NCI-H69 (cell line): ENCODE measurements around the gene MRPL42.
A peak's percentile ranks its signal among the peaks of the same experiment; 100 is the strongest.
"Not testable (repeated sequence)": the region's sequence is repeated elsewhere in the genome, so short reads cannot be mapped to it uniquely, and the experiment has no call there.

Source experiments
- DNase-seq: peaks from one replicate; lab custom pipeline; 2025; lab: John Stamatoyannopoulos, UW

Gene MRPL42

GRCh38 chr12:93447555-93448290, 19.6 kb upstream of the MRPL42 start:
- no peak for DNase-seq

DNA sequence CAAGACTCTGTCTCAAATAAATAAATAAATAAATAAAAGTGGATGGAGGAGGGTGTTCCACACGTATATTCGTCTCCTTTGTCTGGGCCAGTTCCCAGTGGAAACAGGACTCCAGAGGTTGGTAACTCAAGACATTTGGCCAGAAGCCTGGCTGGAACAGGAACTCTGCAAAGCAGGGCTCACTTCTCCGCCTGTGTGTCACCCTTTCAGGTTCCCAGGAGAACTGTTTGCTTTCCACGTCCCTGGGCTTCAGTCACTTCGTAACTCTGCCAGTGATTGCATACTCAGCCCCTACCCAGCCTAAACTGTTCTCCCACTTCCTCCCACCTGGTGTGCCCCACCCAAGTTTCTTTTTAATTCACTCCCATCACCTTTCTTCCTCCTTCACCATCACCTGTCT, 18.5 kb upstream of the MRPL42 start:
- DNase-seq = no peak

DNA sequence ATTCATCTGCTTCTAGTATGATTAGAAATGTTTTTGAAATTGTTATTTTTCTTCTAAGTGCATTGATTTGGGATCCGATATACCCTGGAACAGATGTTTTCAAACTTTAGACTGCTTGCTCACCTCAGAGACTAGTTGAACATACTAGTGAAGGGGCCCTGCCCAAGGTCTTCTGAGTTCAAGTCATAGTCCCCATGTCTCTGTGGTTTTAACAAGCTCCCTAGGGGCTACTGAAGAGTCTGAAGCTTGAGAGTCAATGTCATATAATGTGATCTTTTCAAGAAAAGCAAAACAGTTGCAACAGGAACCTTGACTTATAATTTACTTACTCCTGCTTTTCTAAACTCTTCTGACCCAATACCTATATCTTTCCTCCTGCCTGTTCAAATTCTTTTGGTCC, 18.0 kb upstream of the MRPL42 start:
- DNase-seq = no peak

GRCh38 chr12:93451423-93452158, 15.7 kb upstream of the MRPL42 start:
- DNase-seq = no peak

DNA sequence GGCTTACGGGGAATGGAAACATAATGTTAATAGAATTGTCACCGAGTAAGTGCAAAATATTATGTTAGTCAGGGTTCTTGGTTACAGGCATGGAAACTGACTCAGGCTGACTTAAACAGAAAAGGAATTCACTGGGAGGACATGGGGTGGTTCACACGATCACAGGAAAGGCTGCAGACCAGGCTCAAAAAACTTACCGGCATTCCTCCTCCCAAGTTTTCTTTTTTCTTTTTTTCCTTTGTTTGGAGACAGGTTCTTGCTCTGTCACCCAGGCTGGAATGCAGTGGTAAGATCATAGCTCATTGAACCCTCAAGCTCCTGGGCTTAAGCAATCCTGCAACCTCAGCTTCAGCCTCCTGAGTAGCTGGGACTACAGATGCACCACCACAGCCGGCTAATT, 13.7 kb upstream of the MRPL42 start:
- no peak for DNase-seq

DNA sequence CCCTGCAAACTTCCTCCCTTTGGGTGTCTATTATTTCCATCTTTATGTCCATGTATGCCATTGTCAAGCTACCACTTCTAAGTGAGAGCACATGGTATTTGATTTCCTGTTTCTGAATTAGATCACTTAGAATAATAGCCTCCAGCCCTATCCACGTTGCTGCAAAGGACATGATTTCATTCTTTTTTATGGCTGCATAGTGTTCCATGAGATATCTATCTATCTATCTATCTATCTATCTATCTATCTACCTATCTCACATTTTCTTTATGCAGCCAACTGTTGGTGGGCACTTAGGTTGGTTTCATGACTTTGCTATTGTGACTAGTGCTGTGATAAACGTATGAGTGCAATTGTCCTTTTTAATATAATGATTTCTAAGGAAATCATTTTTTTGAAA, 11.2 kb upstream of the MRPL42 start:
- DNase-seq = no peak

DNA sequence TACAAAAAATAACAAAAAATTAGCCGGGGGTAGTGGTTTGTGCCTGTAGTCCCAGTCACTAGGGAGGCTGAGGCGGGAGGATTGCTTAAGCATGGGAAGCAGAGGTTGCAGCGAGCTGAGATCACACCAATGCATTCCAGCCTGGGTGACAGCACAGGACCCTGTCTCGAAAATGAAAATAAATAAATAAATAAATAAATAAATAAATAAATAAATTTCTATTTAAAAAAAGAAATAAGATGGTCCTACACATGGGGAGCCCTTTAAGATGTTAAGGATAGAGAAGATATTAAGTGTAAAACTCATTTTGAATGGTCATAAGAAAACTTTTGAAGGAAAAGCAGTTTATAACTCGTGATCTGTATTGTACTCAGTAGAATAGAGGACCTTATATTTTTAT, 8.2 kb upstream of the MRPL42 start:
- no peak for DNase-seq

DNA sequence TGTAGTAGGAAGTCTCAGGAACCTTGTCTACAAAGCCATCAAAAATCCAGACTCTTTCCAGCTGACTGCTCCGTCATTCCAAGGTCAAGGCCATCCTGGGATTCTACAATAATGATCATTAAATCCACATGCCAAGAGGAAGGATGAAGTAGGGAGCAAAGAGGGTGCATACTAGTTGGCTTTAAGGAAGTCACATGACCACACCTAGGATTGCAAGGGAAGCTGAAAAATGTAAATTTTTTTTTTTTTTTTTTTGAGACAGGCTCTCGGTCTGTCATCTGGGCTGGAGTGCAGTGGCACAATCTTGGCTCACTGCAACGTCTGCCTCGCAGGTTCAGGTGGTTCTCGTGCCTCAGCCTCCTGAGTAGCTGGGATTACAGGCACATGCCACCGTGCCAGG, 7.3 kb upstream of the MRPL42 start:
- DNase-seq = no peak

DNA sequence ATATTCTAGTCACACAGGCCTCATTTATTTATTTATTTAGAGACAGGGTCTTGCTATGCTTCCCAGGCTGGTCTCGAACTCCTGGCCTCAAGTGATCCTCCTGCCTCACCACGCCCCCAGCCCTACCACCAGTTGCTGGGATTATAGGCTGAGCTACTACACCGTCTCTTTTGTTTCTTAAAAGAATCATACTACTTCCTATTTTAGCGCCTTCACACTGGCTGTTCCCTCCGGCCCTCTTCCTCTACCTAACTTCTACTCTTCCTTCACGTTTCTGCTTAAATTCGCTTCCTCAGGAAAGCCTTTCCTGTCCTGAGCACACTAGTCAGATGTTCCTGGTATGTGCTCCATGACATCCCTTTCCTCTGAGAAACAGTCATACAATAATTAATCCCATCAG, 6.4 kb upstream of the MRPL42 start:
- no peak for DNase-seq

- no peak for DNase-seq
Observed at GRCh38 chr12:93461503-93461902, 5.8 kb upstream of the MRPL42 start.

GRCh38 chr12:93465841-93466240, 1.5 kb upstream of the MRPL42 start:
- DNase-seq = no peak

DNA sequence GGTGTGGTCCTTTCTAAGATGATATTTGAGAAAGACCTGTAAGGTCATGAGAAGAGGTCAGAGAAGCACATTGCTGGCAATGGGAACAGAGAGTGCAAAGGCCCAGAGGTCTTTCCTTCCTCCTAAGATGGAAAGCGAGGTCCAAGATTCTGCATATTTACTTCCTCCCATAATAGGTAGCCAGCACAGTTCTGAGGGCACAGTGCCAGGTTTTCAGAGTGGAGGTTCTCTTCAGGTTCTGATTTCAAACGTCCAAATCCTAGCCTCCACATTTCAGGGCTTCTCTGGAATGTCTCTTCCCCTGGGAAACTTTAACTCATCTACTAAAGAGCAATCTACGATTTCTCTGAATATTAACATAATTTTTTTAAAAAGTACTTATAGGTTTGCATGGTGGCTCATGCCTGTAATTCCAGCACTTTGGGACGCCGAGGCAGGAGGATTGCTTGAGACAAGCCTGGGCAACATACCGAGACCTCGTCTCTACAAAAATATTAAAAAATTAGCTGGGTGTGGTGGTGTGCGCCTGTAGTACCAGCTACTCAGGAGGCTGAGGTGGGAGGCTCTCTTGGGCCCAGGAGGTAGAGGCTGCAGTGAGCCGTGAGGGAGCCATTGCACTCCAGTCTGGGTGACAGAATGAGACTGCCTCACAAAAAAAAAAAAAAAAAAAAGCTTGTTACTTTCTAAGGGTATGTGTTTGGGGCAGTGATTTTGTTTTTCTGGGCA, 526 bp upstream of the MRPL42 start:
- DNase-seq = no peak

- DNase-seq = peak; percentile 51
Observed at GRCh38 chr12:93468008-93468371, 676 bp downstream of the MRPL42 start.

- DNase-seq = no peak
Observed at GRCh38 chr12:93469386-93469785, 2.1 kb downstream of the MRPL42 start.

DNA sequence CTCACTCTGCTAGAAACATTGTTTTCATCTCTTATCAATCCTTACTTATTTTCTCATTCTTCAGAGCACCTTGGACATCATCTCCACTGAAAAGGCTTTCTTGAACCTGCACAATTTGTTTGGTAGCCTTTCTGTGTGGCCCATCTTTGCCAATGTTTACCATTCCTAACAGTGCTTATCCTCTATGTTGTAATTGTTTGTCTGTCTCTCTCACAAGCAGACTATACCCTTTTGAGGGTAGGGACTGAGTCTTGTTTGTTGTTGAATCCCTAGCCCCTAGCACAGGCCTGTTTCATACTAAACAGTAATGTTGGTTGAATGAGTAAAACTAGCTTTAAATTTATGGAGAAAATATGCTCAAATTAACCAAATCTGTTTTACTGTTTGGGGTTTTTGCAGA, 9.2 kb downstream of the MRPL42 start:
- DNase-seq = no peak

DNA sequence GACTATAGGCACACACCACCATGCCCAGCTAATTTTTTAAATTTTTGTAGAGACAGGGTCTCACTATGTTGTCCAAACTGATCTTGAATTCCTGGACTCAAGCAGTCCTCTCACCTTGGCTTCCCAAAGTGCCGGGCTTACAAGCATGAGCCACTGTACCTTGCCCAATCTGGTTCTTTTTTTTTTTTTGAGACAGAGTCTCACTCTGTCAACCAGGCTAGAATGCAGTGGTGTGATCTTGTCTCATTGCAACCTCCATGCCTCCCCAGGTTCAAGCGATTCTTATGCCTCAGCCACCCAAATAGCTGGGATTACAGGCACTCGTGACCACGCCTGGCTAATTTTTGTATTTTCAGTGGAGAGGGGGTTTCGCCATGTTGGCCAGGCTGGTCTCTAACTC, 15.4 kb downstream of the MRPL42 start:
- no peak for DNase-seq

- no peak for DNase-seq
Observed at GRCh38 chr12:93483151-93483807, 16.0 kb downstream of the MRPL42 start.

GRCh38 chr12:93484315-93484981, 17.1 kb downstream of the MRPL42 start:
- no peak for DNase-seq

GRCh38 chr12:93492808-93493207, 25.5 kb downstream of the MRPL42 start:
- not testable (repeated sequence) for DNase-seq

DNA sequence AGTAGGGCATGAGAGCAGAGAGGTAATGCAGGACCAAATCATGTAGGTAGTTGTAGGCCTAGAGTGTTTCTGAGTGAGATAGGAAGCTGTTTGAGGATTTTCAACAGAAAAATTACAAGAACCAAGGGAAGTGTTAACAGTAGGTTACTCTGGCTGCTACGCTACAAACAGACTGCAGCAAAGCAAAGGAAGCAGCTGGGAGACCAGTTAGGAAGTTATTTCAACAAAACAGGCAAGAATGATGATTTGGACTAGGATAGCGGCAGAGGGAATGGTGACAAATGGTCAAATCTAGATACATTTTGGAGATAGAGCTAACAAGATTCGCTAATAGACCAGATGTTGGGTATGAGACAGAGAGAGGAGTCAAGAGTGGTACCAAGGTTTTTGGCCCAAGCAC, 26.8 kb downstream of the MRPL42 start:
- DNase-seq = no peak

DNA sequence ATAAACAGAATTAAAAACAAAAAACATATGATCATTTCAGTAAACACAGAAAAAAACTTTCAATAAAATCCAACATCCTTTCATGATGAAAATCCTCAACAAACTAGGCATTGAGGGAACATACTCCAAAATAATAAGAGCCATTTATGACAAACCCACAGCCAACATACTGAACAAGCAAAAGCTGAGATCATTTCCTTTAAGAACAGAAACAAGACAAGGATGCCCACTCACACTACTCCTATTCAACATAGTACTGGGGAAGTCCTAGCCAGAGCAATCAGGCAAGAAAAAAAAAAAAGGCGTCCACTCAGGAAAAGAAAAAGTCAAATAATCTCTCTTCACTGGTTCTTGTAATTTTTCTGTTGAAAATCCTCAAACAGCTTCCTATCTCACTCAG, 30.1 kb downstream of the MRPL42 start:
- no peak for DNase-seq

- DNase-seq = not testable (repeated sequence)
Observed at GRCh38 chr12:93498813-93499212, 31.5 kb downstream of the MRPL42 start.
